ENCODE data around the gene ASAP3.

The ASAP3 gene

DNA sequence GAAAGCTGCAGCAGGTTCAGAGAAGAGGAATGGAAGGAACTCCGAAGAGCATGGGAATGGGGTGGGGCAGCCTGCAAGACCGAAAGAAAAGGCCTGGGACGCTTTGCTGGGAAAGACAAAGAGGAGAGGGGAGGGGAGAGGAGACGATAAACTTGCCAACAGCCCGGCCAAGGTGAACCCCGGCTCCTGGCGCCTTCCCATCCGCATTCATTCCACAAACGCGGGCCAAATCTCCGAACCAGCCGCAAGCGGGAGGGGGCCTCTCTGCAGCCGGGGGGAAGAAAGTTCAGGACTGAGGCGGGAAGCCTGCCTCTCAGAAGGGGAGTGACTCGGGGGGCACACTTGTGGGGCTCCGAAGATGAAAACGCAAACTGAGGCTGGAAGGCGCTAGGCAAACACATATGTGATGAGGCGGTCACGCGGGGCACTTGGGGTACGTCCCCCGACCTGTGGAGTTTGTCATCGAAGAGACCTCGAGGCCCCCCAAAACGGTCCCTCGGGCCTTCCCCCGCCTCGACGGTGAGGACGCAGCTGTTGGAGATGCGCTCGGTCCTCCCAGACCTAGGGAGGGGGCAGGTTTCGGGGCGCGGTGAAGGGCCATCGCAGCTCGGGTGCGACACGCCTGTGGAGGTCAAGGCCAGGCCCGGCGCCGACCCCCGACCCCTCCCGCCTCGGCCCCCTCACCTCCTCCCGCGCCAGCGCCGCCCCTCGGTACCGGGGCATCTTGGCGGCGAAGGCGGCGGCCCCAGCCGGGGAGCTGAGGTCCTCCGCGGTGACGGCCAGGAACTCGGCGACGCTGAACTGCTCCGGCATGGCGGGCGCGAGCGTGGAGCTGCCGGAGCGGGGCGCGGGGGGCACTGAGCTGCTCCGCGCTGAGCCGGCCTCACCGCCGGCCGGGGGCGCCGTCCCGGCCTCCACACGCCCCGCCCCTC lies at the start of gene ASAP3:
Gene ASAP3, minus strand, starts transcription at position 859 of the 932 bp plus-strand sequence. Its CDS starts 46 bp downstream, at position 813.
- peak; percentile 62 for DNase-seq (ENCODE audit: low spot score)

DNA sequence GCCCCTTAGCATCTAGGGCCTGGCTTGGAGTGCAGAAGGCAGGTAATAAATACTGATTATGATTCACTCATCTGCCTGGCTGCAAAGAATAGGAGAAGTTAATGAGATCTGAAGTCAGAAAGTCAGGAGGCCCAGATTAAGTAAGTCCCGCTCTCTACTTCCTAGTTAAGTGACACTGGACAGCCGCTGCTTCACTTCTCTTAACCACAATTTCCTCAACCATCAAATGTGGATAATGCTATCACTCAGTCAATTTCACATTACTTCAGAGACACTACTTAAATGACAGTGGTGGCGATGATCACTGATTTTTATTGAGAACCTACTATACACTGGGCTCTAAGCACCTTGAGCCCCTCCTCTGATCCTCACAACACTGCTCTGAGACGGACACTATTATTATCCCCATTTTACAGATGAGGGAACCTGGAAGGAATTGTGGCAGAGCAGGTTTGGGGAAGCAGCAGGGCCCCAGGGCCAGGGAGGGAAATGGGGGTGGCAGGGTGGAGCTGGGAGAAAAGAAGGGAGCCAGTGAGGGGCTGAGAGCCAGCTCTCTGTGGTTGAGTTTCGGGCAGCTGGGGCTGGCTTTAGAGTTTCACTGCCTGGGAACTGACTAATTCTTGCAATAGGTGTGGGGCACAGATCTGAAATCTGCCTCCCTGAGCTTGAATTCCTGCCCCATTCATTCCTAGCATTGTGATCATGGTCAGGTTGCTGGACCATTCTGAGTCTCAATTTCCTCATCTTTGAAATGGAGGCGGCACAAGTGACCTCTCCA lies 49.5 kb upstream of the ASAP3 start:
- DNase-seq (ENCODE audit: low spot score) = no peak

DNA sequence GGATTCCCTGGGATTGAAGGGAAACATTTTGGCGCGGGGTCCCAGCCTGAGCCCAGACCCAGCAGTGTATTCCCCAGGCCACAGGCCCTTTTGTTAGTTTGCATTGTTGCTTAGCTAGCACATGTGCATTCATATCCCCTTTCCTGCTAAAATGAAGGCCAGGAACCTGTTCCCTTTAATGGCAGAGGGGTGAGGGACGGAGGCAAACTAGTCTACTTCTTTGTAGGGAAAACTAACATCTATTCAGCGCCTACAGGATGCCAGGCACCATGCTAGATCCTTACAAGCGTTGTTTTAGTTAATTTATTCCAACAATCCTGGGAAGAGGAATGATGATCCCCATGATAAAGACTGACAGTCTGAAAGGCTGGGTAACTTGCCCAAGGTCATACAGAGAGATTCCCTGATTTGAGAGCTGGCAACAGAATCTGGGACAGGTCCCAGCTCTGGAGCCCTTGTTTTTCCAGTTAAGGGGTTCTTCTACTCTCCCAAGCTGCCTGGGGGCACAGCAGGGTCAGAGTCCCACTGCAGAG lies 47.6 kb upstream of the ASAP3 start:
- DNase-seq (ENCODE audit: low spot score) = no peak

DNA sequence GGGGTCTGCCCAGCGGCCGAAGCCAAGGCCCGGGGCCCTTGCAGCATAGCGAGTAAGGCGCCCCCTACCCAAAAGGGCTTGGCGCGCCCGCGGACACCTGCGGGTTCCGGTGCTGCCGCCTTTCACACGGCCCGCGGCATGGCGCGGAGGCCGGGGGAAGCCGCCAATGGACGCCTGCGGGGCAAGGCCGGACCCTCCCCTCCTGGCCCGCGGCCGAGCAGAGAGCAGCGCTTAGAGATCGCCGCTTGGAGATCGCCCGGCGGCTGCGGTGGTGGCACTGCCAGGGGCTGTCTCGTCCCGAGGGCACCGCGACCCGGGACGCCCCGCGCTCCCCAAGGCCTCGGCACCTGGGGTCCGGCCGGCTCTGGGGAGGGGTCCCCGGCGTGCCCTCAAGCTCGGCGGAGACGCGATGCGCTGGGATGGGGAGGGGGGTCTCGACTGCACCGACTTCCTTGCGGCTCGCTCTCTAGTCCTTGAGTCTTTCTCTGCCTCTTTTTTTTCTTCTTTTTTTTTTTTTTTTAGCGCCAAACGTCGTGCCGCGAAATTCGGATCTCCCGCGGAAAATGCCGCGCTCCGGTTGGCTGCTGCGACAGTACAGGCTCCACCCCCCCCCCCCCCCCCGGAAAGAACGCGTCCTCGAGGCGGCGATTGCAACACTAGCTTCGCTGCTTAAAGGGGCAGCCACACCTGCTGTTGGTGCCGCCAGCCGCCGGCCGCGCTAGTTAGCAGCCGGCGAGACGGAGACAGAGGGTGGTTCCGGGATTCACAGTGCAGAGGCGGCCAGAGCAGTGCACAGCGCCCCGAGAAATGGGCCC lies 47.0 kb upstream of the ASAP3 start, which contains the start of gene E2F2:
Gene E2F2, minus strand, starts transcription at position 487 of the 815 bp plus-strand sequence. Its CDS starts 440 bp downstream, at position 47.
- peak; percentile 96 for DNase-seq (ENCODE audit: low spot score)

DNA sequence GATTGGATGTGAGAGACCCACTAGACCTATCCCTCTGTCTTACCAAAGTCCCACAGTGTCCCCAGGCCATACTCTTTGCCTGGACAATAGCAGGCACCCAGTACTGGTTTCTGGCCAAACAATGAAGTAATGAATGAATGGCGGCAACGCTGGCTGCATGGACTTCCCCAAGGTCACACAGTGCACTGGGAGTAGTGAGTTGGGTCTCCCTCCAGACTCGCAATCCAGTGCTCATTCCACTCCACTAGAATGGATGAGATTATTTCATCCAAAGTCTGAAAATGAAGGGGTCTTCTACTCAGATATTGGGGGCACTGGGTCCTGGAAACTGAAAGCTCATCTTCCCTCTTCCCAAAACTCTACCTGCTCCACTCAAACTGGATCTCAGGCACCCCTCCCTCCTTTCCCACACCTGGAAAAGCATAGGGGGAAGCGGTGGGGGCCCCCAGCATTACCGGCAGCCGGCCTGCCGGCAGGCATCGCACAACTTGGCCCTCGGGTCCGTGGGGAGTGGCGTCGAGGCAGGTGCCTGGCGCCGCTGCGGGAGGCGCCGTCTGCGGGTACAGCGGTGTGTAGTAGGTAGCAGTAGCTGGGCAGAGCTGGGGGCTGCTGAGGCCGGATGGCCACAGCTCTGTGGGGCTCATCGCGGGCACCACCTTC lies 46.2 kb upstream of the ASAP3 start:
- no peak for DNase-seq (ENCODE audit: low spot score)

DNA sequence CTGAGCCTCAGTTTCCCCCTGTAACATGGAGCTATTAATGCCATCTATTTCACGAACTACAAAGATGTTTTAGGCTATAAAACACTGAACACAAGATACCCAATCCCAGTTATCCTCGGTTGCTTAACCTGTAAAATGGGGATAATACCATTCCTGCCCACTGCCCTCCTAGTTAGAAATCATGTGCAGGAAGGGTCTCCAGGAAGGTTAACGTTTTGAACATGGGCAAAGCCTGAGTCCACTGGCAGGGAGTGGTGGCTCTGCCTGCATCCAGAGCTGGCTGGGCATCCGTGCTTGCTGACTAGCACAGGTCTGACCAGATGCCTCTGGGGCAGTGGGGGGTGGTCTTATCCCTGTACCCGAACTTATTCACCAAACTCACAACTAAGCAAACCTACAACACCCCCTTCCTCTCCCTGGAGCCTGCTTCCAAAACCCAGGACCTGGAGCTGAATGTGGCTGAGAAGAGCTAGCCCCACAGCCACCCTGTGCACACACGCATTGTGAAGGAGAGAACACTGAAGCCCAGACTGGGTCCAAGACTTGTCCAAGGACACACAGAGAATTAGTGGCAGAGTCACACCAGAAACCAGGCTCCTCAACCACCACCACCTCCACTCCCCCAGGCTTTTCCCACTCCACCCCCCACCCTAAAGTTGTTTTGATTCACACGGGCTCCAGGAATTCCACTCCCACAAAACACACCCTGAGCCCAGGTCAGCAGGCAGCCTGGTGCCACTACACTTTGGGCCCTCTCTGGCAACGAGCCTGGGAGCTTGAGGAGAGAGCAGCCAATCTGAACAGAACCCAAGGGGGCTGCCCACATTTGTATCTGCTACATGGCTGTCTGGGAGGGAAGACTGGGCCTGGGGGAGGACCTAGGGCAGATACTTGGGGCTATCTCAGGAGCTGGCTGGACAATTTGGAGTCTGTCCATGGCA lies 45.4 kb upstream of the ASAP3 start:
- DNase-seq (ENCODE audit: low spot score) = no peak

DNA sequence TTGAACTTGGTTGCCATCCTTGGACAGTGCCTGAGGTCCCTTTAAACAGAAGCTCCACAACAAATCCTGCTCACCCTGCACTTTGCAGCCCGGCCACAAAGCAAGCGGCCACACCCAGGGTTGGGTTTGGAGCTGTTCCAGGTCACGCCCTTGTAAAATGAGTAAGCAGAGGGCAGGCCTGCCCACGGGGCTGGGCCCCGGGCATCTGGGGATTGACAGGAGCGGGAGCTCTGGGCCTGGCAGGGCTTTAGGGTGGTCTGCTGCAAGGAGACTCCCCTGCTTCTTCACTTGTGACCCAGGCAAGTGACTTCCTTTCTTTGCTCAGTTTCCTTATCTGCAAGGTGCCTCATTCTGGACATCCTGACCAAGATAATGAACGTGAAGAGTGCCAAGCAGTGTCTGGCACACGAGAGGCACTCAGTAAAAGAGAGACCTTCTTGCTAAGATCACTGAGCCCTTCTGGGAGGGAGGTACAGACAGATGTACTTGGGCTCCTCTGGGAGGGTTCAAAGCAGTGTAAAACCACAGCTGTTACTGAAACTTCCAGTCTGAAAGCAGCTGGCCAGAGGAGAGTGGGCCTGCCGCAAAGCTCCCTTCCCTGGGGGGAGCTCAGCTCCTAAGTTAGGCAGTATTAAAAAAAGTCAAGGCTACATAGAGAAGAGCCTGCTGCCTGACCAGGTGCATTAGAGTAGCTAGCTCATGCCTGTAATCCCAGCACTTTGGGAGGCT lies 44.4 kb upstream of the ASAP3 start:
- DNase-seq (ENCODE audit: low spot score) = peak; percentile 50

DNA sequence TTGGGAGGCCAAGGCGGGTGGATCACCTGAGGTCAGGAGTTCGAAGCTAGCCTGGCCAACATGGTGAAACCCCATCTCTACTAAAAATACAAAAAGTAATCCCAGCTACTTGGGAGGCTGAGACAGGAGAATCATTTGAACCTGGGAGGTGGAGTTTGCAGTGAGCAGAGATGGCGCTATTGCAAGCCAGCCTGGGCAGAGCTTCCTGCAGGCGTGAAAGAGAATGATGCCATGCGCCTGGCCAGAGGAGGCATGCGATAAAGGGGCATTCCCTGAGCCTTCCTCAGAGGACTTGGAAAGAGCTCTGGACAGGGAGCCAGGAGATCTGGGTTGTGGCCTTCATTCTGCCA lies 43.9 kb upstream of the ASAP3 start:
- DNase-seq (ENCODE audit: low spot score) = no peak

DNA sequence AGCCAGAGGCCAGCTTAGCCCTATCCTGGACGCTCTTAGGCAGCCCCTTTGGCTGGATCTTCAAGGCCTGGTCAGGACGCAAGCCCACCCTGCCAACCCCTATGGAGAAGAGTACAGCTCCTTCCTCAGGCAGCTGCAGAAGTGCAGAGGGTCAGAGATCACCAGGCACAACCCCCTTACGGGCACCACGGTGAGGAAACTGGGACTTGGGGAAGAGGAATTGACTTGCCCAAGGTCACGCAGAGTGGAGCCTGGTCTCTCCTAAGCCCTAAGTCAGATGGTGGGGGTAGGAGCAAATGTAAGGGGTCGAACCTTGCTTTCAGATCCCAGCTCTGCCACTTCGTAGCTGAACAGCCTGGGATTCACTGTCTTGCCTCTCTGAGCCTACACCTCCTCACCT lies 43.4 kb upstream of the ASAP3 start:
- no peak for DNase-seq (ENCODE audit: low spot score)

DNA sequence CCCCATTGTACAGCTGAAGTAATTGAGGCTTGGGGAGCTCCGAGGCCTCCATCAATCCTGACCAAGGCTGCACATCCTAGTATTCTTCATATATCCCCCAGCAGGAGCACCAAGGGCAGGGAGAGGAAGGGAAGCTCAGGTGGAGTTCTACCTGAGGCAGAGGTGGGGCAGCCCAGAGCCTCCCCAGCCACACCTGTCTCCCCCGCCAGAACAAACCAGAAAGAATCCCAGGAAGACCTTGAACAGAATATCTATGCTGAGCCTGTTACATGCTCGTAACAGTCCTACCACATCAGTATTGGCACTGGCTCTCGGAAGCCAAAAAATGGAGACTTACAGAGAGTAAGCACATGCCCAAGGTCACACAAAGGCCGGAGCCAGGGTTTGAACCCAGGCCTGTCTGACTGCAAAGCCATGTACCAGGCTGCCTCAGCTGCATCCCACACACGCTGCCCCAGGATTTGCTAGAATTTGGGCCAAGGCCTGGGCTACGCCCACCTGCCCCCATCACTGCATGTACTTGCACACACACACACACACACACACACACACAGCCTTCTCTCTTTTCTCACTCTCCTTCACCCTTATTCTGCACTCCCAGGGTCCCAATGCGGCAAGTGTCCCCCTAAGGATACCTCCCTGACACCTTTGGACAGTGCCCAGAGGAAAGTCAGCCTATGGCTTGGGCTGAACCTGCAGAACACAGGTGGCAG lies 42.5 kb upstream of the ASAP3 start:
- no peak for DNase-seq (ENCODE audit: low spot score)

DNA sequence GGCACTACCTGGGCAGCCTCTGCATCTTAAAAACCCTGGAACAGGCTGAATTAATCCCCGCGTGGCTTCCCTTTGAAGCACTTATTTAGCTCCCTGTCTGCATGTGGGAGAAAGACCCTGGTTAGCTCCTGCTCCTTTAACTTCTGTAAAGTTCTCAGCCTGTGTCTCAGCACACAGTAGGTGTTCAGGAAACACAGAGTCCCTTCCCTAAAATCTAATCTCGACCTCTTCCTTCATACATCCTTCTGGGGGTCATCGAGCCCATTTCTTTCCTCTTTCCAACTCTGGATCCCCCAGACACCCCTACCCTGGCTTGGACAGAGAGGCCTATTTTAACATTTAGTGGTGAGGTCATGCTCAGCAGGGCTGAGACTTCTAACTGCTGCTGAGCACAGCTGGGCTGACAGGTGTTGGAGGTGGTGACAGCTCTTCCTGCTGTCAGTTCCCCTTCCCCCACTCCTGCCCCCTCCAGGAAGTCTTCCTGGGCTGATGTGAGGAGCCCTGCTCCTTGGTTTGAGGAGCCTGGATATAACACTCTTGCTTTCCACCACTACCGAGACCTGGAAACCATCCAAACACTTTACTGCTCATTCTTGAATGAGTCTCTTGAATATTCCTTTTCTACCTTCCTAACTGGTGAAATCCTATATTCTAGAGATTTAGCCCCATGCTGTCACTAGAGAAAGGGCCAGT lies 41.7 kb upstream of the ASAP3 start:
- DNase-seq (ENCODE audit: low spot score) = no peak

DNA sequence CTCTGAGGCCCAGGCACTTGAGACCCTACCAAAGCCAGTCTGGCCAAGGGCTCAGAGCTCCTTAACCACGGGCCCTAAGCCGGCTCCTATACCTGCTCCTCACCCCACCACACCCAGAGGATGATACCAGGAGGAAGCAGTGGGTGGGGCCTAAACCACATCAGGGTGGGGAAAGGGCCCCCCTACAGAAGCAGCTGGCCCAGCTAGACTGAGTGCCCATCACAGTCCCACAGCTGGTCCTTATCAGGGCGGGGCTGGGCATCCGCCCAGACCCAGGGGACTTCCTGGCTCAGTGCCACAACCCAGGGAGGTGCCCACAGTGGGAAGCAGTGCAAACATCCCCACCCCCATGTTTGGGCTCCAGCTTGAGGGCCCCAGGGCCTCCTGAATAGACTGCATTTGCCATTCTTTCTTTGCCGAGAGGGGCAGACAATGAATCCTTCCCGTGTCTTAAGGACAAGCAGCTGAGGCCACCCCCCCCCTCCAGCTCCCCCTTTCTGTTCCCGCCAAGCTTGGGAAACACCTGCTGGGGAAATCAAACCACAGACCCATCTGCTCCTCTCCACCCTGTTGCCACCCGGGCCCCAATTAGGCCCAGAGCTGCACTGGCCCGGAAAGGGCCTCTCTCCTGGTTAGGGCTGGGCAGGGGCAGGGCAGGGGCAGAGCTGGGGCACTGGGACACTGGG lies 40.9 kb upstream of the ASAP3 start:
- DNase-seq (ENCODE audit: low spot score) = no peak

DNA sequence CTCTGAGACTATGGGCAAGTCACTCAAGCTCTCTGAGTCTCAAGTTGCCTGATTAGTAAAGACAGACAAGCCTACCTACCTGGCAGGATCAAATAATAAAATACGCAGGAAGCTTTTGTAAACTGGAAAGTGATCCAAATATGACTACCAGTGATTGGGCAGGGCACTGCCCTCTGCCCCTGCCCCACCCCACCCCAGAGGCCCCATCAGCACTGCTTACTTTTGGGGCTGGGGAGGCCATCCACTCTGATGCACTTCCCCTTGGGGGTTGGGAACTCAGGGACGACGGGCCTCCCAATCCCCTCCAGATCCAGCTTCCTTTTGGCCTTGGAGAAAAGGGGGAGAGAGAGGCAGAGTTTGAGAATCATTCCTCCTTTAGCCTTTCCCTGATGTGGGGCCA lies 40.2 kb upstream of the ASAP3 start:
- no peak for DNase-seq (ENCODE audit: low spot score)

DNA sequence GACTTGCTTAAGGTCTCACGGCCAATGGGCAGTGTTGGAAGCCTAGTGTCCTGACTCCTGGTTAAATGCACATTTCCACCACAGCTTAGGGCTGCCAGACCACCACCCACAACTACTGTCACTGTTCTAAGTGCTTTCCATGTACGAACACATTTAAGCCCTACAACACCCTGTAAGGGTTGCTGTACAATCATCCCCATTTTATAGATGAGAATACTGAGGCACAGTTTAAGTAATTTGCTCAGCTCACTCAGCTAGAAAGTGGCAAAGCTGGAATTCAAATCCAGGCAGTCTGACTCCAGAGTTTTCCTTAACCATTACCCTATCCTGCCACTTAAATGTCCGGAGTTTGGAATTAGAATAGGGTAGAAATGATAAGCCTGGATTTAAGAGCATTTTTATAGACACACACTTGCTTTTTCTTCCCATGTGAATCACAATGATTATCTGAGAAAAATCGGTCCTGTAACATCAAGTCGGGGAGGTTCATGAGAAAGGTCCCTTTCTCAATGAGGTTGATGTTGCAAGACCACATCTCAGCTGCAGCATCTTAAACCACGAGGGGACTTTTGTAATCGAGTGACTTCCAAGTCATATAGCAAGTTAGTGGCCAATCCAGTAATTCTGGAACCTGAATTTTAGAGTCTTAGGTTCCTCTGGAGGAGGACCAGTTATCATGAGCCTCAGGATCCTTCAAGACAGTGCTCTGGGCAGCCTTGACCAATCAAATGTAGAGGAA lies 38.4 kb upstream of the ASAP3 start:
- DNase-seq (ENCODE audit: low spot score) = no peak

DNA sequence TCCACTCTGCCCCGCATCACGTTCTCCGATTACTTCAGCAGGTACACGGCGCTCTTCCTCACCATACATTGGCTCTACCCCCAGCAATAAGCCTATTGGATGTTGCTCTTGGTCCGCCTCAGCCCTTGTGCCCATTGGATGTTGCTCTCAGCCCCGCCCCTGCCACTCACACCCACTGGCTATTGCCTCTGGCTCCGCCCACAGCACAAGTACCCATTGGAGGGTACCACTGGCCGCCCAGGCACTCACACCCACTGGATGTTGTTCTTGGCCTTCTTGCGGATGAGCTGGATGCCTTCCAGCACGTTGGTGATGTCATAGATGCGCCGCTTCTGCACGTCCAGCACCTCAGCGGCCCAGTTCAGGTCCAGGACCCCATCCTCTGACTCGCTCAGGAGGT lies 37.6 kb upstream of the ASAP3 start:
- peak; percentile 63 for DNase-seq (ENCODE audit: low spot score)

DNA sequence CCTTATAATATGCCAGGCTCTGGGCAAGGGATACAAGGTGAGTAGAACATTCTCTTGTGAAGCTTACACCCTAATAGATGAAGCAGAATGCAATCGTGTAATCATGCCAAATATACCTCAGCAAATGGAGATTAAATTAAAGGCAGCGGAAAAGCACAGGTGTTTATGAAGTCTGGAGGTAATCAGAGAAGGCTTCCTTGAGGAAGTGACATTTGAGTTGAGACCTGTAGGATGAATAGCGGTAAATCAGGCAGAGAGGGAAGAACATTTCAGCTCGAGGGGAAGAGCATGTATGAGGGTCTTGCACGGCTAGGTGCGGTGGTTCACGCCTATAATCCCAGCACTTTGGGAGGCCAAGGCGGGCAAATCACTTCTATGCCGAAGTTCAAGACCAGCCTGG lies 33.6 kb upstream of the ASAP3 start:
- DNase-seq (ENCODE audit: low spot score) = no peak

DNA sequence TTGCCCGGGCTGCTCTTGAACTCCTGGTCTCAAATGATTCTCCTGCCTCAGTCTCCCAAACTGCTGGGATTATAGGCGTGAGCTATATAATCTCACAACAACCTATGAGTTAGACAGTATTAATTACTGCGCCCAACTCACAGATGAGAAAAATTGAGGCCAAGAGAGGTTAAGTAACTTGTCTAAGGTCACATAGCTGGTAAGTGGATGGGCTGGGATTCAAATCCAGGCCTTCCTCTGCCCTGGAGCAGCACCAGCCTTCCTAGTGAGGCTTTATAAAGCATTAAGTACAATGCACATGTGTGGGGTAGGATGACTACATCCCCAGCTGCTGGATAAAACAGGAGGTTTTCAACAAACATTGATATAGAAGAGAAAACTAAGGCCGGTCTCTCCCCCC lies 31.9 kb upstream of the ASAP3 start:
- DNase-seq (ENCODE audit: low spot score) = no peak

All from iPS-NIHi11 (cell line).